Endothelial cell (in vitro differentiated cells): ENCODE data around the gene OPALIN. TPM values are rescaled to one million over a fixed set of nuclear protein-coding genes. Genes with fewer than 3 reads are reported as not detected.

Source experiments
- DNase-seq: peaks from one replicate; pipeline ENCODE4 v3.0.0; 2021; ENCODE audit warnings: low spot score
- H3K27ac Mint-ChIP-seq: one replicate; pipeline ENCODE4 v1.8.0; 2021; ENCODE audit warnings: mixed read lengths, inconsistent platforms; ENCODE audit not compliant: unreplicated experiment
- H3K27me3 Mint-ChIP-seq: one replicate; pipeline ENCODE4 v1.8.0; 2021; ENCODE audit warnings: mild to moderate bottlenecking, moderate library complexity, mixed read lengths, inconsistent platforms; ENCODE audit not compliant: unreplicated experiment
- H3K36me3 Mint-ChIP-seq: one replicate; pipeline ENCODE4 v1.8.0; 2021; ENCODE audit warnings: mild to moderate bottlenecking, low read depth, mixed read lengths, inconsistent platforms; ENCODE audit not compliant: unreplicated experiment
- H3K4me1 Mint-ChIP-seq: one replicate; pipeline ENCODE4 v1.8.0; 2021; ENCODE audit warnings: mild to moderate bottlenecking, mixed read lengths, inconsistent platforms; ENCODE audit not compliant: unreplicated experiment
- H3K4me3 Mint-ChIP-seq: one replicate; pipeline ENCODE4 v1.8.0; 2021; ENCODE audit warnings: mild to moderate bottlenecking, mixed read lengths, inconsistent platforms; ENCODE audit not compliant: unreplicated experiment
- H3K9me3 Mint-ChIP-seq: one replicate; pipeline ENCODE4 v1.8.0; 2021; ENCODE audit warnings: mixed read lengths, inconsistent platforms; ENCODE audit not compliant: unreplicated experiment
- CTCF ChIP-seq: fragments of 200-600 bp; sonication (generic); IDR thresholded peaks from one replicate; pipeline ENCODE4 v1.5.0; 2021; ENCODE audit warnings: antibody characterized with exemption; ENCODE audit not compliant: unreplicated experiment
- total RNA-seq: library from RNA; stranded (reverse); fragmentation: NEBNext Ultra II Directional; extraction: Animal tissue kit (Norgen Biotek cat#: 25700); gene quantifications from one replicate; pipeline ENCODE4 v1.2.1, GENCODE V29; 2021; ENCODE audit not compliant: unreplicated experiment

Gene OPALIN
- total RNA-seq, 1 donor from 2014 or later: not detected

- H3K27ac Mint-ChIP-seq: no peak overlapping the region
- peaks cover under 1% of the 10 kb centered on the region for H3K4me1 Mint-ChIP-seq
- H3K4me3 Mint-ChIP-seq: no peak overlapping the region
- TF ChIP-seq CTCF: peak; percentile 90
- DNase-seq: peak; percentile 67
- no peaks in the 10 kb centered on the region for H3K9me3 Mint-ChIP-seq
- peaks cover 11% of the 10 kb centered on the region for H3K27me3 Mint-ChIP-seq
- no peaks in the 10 kb centered on the region for H3K36me3 Mint-ChIP-seq
Observed at GRCh38 chr10:96370584-96371157, 11.9 kb upstream of the OPALIN start.

- H3K27me3 Mint-ChIP-seq: peaks cover 11% of the 10 kb centered on the region
- TF ChIP-seq CTCF: no peak
- no peaks in the 10 kb centered on the region for H3K4me1 Mint-ChIP-seq
- no peaks in the 10 kb centered on the region for H3K9me3 Mint-ChIP-seq
- DNase-seq: no peak
- no peak overlapping the region for H3K4me3 Mint-ChIP-seq
- no peak overlapping the region for H3K27ac Mint-ChIP-seq
- no peaks in the 10 kb centered on the region for H3K36me3 Mint-ChIP-seq
Observed at GRCh38 chr10:96369890-96370583, 11.2 kb upstream of the OPALIN start.

- no peak for DNase-seq
- Mint-ChIP-seq H3K27ac (no peak overlapping the region), H3K4me1 (no peaks in the 10 kb centered on the region), H3K36me3 (no peaks in the 10 kb centered on the region), H3K4me3 (no peak overlapping the region), H3K27me3 (peaks cover 6% of the 10 kb centered on the region), H3K9me3 (no peaks in the 10 kb centered on the region)
- TF ChIP-seq CTCF: no peak
Observed at GRCh38 chr10:96368971-96369370, 10.2 kb upstream of the OPALIN start.

- no peak for DNase-seq
- Mint-ChIP-seq H3K27me3 (no peaks in the 10 kb centered on the region), H3K4me3 (no peak overlapping the region), H3K27ac (no peak overlapping the region), H3K4me1 (no peaks in the 10 kb centered on the region), H3K36me3 (no peaks in the 10 kb centered on the region), H3K9me3 (no peaks in the 10 kb centered on the region)
- no peak for TF ChIP-seq CTCF
Observed at GRCh38 chr10:96367470-96367869, 8.7 kb upstream of the OPALIN start.

- no peak for TF ChIP-seq CTCF
- Mint-ChIP-seq H3K4me3 (no peak overlapping the region), H3K27me3 (no peaks in the 10 kb centered on the region), H3K9me3 (no peaks in the 10 kb centered on the region), H3K4me1 (no peaks in the 10 kb centered on the region), H3K27ac (no peak overlapping the region), H3K36me3 (no peaks in the 10 kb centered on the region)
- DNase-seq: no peak
Observed at GRCh38 chr10:96366508-96366907, 7.7 kb upstream of the OPALIN start.
